ENCODE data around the gene PCDHA1.
A peak's percentile ranks its signal among the peaks of the same experiment; 100 is the strongest.

DNA sequence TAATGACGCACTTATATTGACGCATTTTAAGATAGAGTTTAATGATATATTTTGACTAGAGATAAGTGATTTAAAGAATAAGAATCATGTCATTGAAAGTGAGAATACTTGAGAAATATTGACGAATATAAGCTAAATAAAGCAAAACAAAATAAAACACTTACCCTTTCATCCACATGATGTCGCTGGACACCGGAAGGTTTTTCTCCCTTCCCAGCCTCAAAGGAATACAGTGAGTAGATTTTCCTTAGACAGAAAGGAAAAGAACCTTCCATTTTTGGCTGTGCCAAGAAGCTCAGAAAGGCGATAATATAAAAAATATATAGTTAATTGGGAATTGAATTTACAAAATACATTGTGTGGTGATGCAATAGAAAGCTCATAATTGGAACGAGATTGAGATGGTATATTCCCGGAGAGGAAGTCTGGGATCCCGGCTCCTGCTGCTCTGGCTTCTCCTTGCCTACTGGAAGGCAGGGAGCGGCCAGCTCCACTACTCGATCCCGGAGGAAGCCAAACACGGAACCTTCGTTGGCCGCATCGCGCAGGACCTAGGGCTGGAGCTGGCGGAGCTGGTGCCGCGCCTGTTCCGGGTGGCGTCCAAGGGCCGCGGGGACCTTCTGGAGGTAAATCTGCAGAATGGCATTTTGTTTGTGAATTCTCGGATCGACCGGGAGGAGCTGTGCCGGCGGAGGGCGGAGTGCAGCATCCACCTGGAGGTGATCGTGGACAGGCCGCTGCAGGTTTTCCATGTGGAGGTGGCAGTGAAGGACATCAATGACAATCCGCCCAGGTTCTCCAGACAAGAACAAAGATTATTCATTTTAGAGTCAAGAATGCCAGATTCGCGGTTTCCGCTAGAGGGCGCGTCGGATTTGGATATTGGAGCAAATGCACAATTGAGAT lies 35.7 kb downstream of the PCDHA1 start, which contains the start of gene PCDHA5:
- TF ChIP-seq, protein P1, sequence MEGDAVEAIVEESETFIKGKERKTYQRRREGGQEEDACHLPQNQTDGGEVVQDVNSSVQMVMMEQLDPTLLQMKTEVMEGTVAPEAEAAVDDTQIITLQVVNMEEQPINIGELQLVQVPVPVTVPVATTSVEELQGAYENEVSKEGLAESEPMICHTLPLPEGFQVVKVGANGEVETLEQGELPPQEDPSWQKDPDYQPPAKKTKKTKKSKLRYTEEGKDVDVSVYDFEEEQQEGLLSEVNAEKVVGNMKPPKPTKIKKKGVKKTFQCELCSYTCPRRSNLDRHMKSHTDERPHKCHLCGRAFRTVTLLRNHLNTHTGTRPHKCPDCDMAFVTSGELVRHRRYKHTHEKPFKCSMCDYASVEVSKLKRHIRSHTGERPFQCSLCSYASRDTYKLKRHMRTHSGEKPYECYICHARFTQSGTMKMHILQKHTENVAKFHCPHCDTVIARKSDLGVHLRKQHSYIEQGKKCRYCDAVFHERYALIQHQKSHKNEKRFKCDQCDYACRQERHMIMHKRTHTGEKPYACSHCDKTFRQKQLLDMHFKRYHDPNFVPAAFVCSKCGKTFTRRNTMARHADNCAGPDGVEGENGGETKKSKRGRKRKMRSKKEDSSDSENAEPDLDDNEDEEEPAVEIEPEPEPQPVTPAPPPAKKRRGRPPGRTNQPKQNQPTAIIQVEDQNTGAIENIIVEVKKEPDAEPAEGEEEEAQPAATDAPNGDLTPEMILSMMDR (optimal IDR thresholded peaks at IDR 0.05 in 1 of 3, IDR thresholded peaks at IDR 0.05 in 1 of 3, conservative IDR thresholded peaks at IDR 0.05 in 1 of 3; ENCODE audit: extremely low read depth in 1 of 3, insufficient read depth in 2 of 3, low read length in 3 of 3) = peak; percentile 23 to 37 (median 34)
- no peak for TF ChIP-seq EZH2 (IDR thresholded peaks at IDR 0.05; ENCODE audit: low read length)
